ENCODE measurements around the gene FAM13A. TPM values are rescaled to one million over a fixed set of nuclear protein-coding genes. Genes with fewer than 3 reads are reported as not detected.
"Not testable (repeated sequence)": the region's sequence is repeated elsewhere in the genome, so short reads cannot be mapped to it uniquely, and the experiment has no call there.

Gene FAM13A
- total RNA-seq, 2 donors from 2014 or later, result 2.2 to 6.6 TPM

DNA sequence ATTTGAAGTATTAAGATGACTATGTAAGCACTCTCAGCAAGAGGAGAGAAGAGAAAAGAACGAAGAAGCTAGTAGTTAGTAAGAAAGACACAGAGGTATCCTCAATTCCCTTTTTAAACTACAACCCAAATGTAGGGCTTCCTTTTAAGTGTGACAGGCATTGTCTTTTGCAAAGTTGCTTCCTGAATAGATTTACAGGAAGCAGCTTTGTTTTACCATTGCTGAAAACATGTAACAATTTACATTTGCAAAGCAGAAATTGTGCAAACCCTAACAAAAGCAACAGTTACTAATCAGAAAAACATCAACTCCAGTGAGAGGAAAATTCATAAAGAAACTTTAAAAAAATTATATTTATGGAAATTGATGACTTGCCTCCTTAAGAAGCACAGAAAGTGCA, 96.4 kb downstream of the FAM13A start:
- Mint-ChIP-seq H3K27ac (no peak overlapping the region), H3K36me3 (peaks cover 0 to 5% of the 10 kb centered on the region in 2 donors), H3K9me3 (peaks cover 4 to 6% of the 10 kb centered on the region in 2 donors)
- no peak for ATAC-seq
- no peak for DNase-seq (ENCODE audit: low spot score in 2 of 2)

DNA sequence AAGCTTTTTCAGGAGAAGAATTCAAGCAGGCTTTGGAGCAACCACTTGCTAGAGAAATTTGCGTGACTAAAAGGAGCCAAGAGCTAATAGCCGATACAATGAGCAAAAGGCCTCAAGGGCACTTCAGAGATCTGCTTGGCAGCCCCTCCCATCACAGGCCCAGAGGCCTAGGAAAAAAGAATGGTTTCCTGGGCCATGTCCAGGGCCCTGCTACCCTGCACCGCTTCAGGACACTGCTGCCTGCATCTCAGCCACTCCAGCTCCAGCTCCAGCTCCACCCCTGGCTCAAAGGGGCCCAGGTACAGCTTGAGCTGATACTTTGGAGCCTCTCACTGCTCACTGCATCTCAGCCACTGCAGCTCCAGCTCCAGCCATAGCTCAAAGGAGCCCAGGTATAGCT, 98.9 kb downstream of the FAM13A start:
- peaks cover 3 to 4% of the 10 kb centered on the region in 2 donors for H3K9me3 Mint-ChIP-seq
- H3K36me3 Mint-ChIP-seq, result peaks cover 0 to 5% of the 10 kb centered on the region in 2 donors
- ATAC-seq (no peak), DNase-seq (ENCODE audit: low spot score in 2 of 2) (no peak)
- H3K27ac Mint-ChIP-seq, result no peak overlapping the region

DNA sequence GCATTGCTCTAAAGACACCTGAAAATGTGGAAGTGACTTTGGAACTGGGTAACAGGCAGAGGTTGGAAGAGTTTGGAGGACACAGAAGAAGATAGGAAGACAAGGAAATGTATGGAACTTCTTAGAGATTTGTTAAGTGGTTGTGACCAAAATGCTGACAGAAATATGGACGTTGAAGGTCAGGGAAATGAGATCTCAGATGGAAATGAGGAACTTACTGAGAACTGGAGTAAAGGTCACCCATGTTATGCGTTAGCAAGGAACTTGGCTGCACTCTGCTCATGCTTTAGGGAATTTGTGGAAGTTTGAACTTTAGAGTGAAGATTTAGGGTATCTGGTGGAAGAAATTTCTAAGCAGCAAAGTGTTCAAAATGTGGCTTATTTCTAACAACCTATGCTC, 99.4 kb downstream of the FAM13A start:
- ATAC-seq, result no peak
- no peak for DNase-seq (ENCODE audit: low spot score in 2 of 2)
- H3K9me3 Mint-ChIP-seq, result peaks cover 3 to 4% of the 10 kb centered on the region in 2 donors
- peaks cover 0 to 5% of the 10 kb centered on the region in 2 donors for H3K36me3 Mint-ChIP-seq
- no peak overlapping the region for H3K27ac Mint-ChIP-seq

DNA sequence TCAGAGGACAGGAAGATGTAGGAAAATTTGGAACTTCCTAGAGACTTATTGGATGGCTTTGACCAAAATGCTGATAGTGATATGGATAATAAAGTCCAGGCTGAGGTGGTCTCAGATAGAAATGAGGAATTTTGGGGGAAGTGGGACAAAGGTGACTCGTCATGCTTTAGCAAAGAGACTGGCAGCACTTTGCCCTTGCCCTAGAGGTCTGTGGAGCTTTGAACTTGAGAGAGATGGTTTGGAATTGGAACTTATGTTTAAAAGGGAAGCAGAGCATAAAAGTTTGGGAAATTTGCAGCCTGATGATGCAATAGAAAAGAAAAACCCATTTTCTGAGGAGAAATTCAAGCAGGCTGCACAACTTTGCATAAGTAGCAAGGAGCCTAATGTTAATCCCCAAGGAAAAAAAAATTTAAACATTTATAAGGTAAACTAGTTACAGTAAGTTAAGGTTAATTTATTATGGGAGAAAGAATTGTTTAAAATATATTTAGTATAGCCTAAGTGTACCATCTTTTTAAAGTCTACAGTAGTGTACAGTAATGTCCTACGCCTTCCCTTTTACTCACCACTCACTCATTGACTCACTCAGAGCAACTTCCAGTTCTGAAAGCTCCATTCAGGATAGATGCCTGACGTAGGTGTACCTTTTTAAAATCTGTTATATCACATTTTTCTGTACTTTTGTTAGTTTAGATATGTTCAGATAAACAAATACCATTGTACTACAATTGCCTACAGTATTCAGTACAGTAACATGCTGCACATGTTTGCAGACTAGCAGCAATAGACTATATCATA, 101.2 kb downstream of the FAM13A start:
- DNase-seq (ENCODE audit: low spot score in 2 of 2) (no peak), ATAC-seq (no peak)
- Mint-ChIP-seq H3K36me3 (peaks cover 0 to 5% of the 10 kb centered on the region in 2 donors), H3K27ac (no peak overlapping the region), H3K9me3 (peaks cover 3 to 4% of the 10 kb centered on the region in 2 donors)

DNA sequence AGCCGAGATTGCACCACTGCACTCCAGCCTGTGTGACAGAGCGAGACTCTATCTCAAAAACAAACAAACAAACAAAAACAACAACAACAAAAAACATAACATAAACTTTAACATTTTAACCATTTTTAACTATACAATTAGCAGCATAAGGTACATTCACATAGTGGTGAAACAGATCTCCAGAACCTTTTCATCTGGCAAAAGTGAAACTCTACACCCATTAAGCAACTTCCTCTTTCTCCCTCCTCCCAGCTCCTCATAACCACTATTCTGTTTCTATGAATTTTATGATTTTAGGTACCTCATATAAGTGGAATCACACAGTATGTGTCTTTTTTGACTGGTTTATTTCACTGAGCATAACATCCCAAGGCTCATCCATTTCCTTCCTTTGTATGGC, 103.6 kb downstream of the FAM13A start:
- ATAC-seq, result no peak
- H3K36me3 Mint-ChIP-seq, result no peaks in the 10 kb centered on the region
- no peaks in the 10 kb centered on the region for H3K9me3 Mint-ChIP-seq
- H3K27ac Mint-ChIP-seq, result no peak overlapping the region
- DNase-seq (ENCODE audit: low spot score in 2 of 2), result no peak

DNA sequence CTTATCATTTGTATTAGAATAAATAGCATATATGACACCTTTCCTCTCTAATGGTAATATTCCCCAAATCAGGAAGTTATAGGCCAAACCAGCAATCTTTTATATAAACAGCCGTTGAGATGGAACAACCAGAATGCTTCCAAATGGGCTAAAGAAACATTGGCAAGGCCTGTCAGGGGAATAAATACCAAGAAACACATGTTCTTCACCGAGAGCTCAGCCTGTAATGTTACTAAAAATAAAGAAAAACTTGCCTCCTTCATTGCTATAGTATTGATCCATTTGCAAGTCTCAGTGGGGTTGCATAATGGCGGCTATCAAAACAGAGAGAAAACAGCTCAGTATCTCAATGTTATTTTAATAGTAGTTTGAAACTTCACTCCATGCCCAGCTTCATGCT, 104.9 kb downstream of the FAM13A start:
- ATAC-seq (no peak), DNase-seq (ENCODE audit: low spot score in 2 of 2) (no peak)
- no peaks in the 10 kb centered on the region for H3K36me3 Mint-ChIP-seq
- no peaks in the 10 kb centered on the region for H3K9me3 Mint-ChIP-seq
- H3K27ac Mint-ChIP-seq, result no peak overlapping the region

DNA sequence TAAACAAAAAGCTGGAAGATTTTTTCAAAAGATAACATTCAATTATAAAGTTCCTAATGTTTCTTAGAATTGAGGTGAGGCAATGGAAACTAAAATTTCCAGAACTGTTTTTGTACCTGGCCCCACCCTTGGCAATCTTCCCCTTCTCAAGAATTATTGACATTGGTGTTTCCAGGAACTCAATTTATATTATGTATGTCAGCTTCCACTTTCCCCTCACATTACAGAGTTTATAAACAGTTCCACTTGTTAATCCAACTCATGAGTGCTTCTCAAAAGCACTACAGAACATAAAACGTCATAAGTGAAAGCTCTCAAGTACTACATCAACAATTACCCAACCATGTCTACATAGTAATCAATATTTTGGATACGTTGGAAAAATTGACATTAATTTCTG, 107.4 kb downstream of the FAM13A start:
- Mint-ChIP-seq H3K27ac (no peak overlapping the region), H3K36me3 (no peaks in the 10 kb centered on the region), H3K9me3 (no peaks in the 10 kb centered on the region)
- ATAC-seq, result no peak
- DNase-seq (ENCODE audit: low spot score in 2 of 2), result no peak

DNA sequence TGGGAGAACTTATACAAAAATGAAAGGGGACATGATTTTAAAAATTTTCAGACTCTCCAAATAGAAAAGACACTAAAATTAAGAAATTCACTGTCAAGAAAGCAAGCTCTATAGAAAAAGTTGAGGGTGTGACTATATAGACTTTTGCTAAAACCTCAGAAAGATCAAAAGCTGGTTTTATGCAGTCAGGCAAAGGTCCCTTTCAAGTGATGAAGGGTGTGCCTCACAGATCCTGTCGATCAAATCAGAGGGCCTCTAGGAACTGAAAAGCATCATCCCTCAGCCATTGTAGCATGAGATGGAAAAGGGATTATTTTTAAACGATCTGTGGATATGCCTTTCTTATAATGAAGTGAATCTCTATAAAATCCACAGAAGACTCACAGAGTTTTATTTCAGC, 116.5 kb downstream of the FAM13A start:
- Mint-ChIP-seq H3K36me3 (no peaks in the 10 kb centered on the region), H3K9me3 (no peaks in the 10 kb centered on the region), H3K27ac (no peak overlapping the region)
- ATAC-seq (peak in 1 of 2 donors; percentile 46), DNase-seq (ENCODE audit: low spot score in 2 of 2) (no peak)

DNA sequence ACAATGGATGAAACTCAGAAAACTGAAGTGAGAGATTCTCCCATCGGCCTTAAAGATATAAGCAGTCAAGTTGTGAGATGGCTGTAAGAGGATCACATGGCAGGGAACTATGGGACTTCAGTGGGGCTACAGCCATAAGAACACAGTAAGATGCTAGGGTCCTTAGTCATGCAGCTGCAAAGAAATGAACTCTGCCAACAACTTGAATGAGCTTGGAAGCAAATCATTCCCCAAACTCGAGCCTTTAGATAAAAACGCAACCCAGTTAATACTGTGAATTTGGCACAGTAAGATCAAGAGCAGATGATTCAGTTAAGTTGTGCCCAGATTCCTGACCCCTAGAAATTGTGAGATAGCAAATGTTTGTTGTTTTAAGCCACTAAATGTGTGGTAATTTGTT, 117.3 kb downstream of the FAM13A start:
- Mint-ChIP-seq H3K27ac (no peak overlapping the region), H3K36me3 (no peaks in the 10 kb centered on the region), H3K9me3 (no peaks in the 10 kb centered on the region)
- DNase-seq (ENCODE audit: low spot score in 2 of 2) (no peak), ATAC-seq (no peak)

DNA sequence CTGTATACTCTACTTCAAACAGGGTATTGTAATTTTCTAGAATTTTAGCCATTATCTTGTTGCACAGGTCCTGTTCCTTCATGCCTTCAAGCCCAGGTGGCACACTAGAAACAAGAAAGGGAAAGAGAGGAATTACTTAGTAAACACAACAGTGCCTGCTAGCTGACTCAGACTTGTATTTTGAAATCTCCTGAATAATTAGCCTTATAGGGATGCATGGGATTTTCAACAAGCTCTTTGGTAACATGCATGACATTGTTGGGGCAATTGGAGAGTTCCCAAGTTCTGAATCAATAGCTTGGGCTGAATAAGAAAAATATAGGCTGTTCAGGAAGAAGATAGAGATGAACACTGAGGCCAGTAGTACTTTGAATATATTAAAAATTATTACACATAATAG, 118.8 kb downstream of the FAM13A start:
- Mint-ChIP-seq H3K27ac (no peak overlapping the region), H3K36me3 (no peaks in the 10 kb centered on the region), H3K9me3 (peaks cover 0 to 3% of the 10 kb centered on the region in 2 donors)
- DNase-seq (ENCODE audit: low spot score in 2 of 2) (no peak), ATAC-seq (no peak)

DNA sequence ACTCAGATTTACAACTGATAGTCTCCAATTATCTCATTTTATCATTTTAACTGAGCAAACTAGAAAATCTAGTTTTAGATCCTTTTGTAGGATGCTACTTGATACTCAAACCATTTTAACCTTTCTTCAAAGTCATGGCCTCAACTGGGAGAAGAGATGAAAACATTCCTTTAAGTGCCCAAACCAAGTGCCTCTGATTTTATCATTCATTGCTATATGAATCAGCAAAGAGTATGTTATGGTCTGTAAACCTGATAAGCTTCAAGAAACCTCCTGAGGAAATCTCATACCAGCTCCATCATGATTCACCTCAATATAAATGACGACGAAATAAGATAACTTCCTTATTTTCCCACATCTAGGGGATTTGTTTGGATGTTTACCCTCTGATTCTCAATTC, 119.9 kb downstream of the FAM13A start:
- Mint-ChIP-seq H3K9me3 (peaks cover 0 to 3% of the 10 kb centered on the region in 2 donors), H3K27ac (no peak overlapping the region), H3K36me3 (no peaks in the 10 kb centered on the region)
- no peak for DNase-seq (ENCODE audit: low spot score in 2 of 2)
- no peak for ATAC-seq

DNA sequence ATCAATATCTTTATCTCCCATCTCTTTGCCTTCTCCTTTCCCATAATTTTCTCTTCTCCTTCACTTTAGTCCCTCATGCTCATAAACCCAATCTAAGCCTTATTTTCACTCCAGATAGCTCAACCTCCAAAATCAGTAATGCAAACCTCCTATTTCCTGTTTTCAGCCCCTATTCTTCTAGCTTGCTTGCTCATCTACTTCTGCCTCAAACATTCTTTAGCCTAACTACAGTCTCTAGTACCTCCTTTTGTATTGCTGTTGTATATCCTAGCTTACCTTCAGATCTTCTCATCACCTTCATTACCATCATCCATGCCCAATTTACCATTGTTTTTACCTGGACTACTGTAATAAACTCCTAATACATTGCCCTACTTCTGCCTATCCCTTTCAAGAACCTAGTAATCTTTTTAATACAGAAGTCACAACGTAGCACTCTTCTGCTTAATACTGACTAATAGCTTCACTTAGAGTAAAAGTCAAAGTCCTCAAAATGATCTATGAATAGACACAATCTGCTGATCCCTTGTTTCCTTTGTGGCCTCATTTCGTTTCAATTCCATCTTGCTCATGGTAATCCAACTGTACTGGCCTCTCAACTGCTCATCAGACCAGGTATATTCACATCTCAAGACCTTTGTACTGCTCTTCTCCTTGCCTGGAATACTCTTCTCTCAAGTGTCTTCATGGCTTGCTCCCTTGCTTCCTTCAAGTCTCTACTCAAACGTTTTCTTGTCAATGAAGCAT, 123.4 kb downstream of the FAM13A start:
- Mint-ChIP-seq H3K27ac (no peak overlapping the region), H3K36me3 (peaks cover 0 to 13% of the 10 kb centered on the region in 2 donors), H3K9me3 (peaks cover 3 to 5% of the 10 kb centered on the region in 2 donors)
- ATAC-seq (no peak), DNase-seq (ENCODE audit: low spot score in 2 of 2) (no peak)

DNA sequence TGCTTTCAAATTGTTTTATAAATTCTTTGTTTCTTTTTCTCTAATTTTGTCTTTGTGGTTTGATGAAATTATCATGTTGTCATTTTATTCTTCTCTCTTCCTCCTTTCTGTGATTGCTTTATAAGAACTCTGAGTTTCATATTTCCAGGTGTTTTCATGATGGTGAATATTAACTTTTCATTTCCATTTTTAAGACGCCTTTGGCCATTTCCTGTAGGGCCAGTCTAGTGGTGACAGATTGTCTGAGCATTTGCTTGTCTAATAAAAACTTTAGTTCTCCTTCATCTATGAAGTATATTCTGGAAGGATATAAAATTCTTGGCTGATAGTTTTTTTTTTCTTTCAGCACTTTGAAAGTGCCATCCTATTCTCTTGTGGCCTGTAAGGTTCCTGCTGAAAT, 128.1 kb downstream of the FAM13A start:
- DNase-seq (ENCODE audit: low spot score in 2 of 2) (no peak), ATAC-seq (no peak)
- Mint-ChIP-seq H3K9me3 (peaks cover 0 to 5% of the 10 kb centered on the region in 2 donors), H3K36me3 (peaks cover 0 to 13% of the 10 kb centered on the region in 2 donors), H3K27ac (no peak overlapping the region)

DNA sequence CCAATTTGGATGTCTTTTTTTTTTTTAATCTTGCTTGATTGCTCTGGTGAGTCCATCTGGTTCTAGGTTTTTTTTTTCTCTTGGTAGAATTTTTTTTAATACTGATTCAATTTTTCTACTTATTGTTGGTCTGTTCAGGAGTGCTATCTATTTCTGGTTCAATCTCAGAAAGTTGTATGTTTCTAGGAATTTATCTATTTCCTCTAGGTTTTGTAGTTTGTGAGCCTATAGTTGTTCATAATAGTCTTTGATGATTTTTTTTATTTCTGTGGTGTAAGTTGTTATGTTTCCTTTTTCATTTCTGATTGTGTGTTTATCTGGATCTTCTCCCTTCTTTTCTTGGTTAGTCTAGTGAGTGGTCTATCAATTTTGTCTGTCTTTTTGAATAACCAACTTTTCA, 129.6 kb downstream of the FAM13A start:
- no peak for DNase-seq (ENCODE audit: low spot score in 2 of 2)
- Mint-ChIP-seq H3K27ac (no peak overlapping the region), H3K36me3 (peaks cover 0 to 13% of the 10 kb centered on the region in 2 donors), H3K9me3 (peaks cover 0 to 5% of the 10 kb centered on the region in 2 donors)
- no peak for ATAC-seq

DNA sequence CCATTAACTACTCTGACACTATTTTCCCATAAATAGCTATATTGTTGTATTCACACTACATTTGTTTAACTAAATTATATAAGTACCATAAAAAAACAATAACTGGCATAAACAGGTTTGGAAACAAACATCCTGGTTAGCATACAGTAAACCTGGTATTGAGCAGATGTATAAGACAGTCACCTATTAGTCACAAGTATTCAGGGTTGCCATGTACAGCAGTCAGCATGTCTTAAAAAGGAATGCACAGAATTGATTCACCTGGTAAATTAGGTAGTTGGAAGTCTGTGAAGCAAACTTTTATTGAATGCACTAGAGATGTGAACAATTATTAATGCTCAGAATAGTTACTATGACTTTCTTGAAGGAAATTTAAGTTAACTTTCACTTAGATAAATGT, 137.9 kb downstream of the FAM13A start:
- Mint-ChIP-seq H3K36me3 (peaks cover 0 to 7% of the 10 kb centered on the region in 2 donors), H3K27ac (no peak overlapping the region), H3K9me3 (peaks cover 0 to 5% of the 10 kb centered on the region in 2 donors)
- DNase-seq (ENCODE audit: low spot score in 2 of 2), result no peak
- ATAC-seq, result no peak

DNA sequence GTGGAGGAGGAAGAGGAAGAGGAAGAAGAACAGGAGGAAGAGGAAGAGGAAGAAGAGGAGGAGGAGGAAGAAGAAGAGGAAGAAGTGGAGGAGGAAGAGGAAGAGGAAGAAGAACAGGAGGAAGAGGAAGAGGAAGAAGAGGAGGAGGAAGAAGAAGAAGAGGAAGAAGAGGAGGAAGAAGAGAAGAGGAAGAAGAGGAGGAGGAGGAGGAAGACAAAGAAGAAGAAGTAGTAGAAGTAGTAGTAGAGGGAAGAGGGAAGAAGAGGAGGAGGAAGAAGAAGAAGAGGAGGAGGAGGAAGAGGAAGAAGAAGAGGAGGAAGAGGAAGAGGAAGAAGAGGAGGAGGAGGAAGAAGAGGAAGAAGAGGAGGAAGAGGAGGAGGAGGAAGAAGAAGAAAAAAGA, 143.8 kb downstream of the FAM13A start:
- not testable (repeated sequence) for DNase-seq (ENCODE audit: low spot score in 2 of 2); H3K36me3 Mint-ChIP-seq; H3K27ac Mint-ChIP-seq; H3K9me3 Mint-ChIP-seq; ATAC-seq

DNA sequence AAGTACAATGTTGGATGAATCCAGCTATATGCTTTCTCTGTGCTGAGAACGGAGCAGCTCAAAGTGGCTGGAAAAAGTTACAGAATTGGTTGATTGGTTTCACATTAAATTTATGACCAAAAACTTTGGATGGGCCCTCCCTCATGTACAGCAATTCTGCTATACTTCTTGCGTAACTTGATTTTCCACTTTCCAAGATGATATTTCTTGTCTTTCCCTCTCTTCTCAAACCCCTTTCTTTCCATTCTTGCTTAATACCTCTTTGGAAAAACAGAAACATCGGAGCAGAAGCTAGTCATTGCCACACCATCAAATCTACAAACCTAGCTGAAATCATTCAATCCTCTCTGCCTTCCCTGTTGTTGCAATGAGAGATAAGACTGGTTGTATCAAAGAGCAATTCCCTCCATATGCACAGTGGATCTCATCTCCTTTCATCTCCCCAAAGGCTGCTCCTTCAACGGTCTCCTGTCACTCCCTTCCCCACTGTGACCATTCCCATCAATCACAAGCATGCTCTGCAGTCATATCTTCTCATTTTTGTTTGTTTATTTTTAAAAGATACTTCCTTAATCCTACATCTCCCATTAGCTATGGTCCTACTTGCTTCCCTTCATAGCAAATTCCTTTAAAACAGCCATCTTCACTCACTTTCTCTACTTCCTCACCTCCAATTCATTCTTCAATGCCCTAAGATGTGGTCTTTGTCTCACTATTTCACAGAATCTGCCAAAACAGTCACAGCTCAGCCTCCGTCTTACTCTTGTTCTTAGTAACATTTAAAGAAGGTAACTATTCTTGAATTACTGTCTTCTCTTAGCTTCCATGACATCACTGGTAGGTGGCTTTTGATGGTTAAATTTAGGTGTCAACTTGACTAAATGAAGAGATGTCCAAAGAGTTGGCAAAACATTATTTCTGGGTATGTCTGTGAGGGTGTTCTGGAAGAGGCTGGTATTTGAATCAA, 145.5 kb downstream of the FAM13A start:
- Mint-ChIP-seq H3K9me3 (no peaks in the 10 kb centered on the region), H3K36me3 (no peaks in the 10 kb centered on the region), H3K27ac (no peak overlapping the region)
- DNase-seq (ENCODE audit: low spot score in 2 of 2), result peak in 1 of 2 donors; percentile 3
- peak; percentile 44 to 97 for ATAC-seq
